GM10248 (cell line): ENCODE results near the gene TNNI3K.

Source experiments
- CTCF ChIA-PET: fragments of 300-600 bp; sonication (Branson Sonifier 250); formaldehyde crosslinking; extraction: SDS; loops from one replicate; lab custom pipeline; 2021; ENCODE audit warnings: antibody characterized with exemption; lab: Yijun Ruan, JAX
- POLR2A ChIA-PET: fragments of 350-650 bp; sonication (Branson Sonifier 250); formaldehyde crosslinking; extraction: SDS; loops from one replicate; lab custom pipeline; 2020; ENCODE audit warnings: antibody characterized with exemption; lab: Yijun Ruan, JAX
- DNase-seq: peaks from one replicate; pipeline ENCODE4 v3.0.0; 2012; ENCODE audit errors: extremely low spot score
- TF ChIP-seq, protein P1 (sequence below): IDR thresholded peaks from 2 replicates; pipeline ENCODE4 v1.5.1; 2012; ENCODE audit warnings: mild to moderate bottlenecking, low read depth; ENCODE audit errors: extremely low read depth, missing control alignments, control extremely low read depth

Gene TNNI3K

DNA sequence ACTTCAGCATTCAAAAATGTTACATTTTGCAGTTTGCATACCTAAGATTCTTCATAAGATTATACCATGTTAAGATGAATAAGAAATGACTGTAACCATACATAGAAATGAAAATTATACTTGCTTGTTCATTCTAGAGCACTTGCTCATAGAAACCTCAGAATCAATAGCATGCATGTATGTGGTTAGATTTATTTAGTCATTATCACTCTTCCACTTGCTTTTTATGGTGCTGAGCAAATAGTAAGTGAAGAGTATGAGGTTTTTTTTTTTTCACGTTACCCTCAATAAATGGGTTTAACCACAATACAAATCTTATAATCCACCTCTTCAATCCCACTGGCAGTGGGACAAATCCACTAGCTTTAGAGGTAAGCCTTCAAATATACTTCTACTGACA, 192.5 kb downstream of the TNNI3K start:
- TF ChIP-seq, protein P1, sequence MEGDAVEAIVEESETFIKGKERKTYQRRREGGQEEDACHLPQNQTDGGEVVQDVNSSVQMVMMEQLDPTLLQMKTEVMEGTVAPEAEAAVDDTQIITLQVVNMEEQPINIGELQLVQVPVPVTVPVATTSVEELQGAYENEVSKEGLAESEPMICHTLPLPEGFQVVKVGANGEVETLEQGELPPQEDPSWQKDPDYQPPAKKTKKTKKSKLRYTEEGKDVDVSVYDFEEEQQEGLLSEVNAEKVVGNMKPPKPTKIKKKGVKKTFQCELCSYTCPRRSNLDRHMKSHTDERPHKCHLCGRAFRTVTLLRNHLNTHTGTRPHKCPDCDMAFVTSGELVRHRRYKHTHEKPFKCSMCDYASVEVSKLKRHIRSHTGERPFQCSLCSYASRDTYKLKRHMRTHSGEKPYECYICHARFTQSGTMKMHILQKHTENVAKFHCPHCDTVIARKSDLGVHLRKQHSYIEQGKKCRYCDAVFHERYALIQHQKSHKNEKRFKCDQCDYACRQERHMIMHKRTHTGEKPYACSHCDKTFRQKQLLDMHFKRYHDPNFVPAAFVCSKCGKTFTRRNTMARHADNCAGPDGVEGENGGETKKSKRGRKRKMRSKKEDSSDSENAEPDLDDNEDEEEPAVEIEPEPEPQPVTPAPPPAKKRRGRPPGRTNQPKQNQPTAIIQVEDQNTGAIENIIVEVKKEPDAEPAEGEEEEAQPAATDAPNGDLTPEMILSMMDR = no peak
- CTCF ChIA-PET = no interaction called here
- DNase-seq = no peak
- POLR2A ChIA-PET = no interaction called here

DNA sequence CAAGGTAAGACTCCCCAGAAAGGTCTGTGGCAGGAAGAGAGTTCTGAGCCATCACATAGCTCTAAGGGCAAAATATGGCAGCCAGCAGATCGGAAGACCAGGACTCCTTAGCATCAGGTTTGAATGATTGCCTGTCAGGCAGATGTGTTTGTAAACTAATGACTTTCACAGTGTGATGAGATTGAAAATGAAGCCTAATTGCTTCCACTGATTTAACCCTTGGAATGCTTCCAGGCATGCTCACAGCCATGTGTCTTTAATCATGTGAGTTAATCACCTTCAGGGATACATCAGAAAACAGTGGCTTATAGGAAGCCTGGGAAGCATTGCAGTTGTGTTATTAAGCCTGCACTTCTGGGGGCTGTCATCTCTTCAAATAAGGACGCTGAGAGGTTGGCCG, 194.4 kb downstream of the TNNI3K start:
- CTCF ChIA-PET = interaction anchor here (1.3 kb wide), 1 partner anchor 9 kb away, joined by 3 read pairs; no protein-coding TSS in a partner anchor
- no peak for DNase-seq
- POLR2A ChIA-PET = no interaction called here
- TF ChIP-seq, protein P1 = no peak

DNA sequence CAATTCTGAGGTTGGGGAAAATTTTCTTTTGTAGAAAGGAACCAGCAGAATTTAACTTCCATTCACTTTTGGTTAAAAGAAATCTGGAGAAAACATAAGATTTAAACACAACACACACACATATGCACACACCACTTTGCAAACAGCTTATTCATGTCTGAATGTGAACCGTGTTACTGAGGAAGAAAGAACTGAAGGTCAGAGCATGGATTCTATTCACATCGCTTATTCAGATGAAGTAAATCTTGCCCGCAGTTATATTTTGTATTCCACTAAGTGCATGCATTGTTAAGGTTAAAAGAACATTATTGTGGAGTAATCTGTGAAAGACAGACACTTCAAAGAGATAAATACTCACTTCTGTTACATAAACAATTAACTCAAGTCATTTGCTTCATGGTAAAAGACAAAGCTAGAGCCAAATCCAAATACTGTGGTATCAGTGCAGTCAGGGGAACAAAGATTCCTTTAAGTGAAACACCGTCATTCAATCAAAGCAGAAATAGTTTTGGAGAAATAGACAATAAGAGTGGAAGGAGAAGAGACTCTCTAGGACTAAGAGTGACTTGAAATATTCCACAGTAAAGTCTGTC, 195.3 kb downstream of the TNNI3K start:
- no peak for DNase-seq
- TF ChIP-seq, protein P1 = no peak
- ChIA-PET CTCF (no interaction called here), POLR2A (no interaction called here)

DNA sequence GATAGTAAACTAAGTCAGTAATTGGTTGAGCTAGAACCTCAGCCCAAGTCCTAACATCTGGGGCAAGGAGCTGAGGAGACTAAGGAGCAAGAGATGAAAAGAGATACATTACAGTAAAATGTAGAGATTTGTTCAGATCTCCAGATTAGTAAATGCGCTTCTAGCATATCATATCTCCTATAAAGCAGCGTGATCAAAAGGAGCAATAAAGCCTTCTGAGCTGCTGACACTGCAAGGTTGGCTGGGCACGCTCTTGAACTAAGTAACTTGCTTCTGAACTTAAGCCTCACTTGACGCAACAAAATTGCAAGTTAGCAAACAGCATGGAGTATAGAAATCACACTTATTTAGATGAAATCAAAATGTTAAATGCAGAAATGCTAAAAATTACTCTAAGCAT, 196.3 kb downstream of the TNNI3K start:
- DNase-seq = no peak
- TF ChIP-seq, protein P1 = no peak
- CTCF ChIA-PET = no interaction called here
- POLR2A ChIA-PET = no interaction called here

DNA sequence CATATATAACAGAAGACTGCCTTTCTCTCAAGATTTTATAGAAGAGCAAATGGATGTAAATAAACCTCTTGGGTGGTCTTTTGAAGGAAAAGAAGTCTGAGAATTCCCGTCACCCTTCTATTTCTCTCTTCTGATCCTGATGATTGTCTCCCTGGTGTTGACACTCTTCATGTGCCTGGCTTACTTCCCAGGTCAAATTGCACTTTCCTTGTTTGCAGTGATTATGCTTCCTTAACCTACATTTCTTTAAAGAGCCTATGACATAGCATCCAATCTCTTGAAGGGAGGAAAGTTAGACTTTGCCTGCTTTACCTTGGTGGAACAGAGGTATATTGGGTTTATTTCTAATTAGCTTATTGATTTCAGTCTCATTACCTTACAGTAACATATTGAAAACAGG, 197.1 kb downstream of the TNNI3K start:
- ChIA-PET POLR2A (no interaction called here), CTCF (interaction anchor here (1.2 kb wide), 1 partner anchor 18 kb away, joined by 3 read pairs; no protein-coding TSS in a partner anchor)
- DNase-seq = no peak
- TF ChIP-seq, protein P1 = no peak

DNA sequence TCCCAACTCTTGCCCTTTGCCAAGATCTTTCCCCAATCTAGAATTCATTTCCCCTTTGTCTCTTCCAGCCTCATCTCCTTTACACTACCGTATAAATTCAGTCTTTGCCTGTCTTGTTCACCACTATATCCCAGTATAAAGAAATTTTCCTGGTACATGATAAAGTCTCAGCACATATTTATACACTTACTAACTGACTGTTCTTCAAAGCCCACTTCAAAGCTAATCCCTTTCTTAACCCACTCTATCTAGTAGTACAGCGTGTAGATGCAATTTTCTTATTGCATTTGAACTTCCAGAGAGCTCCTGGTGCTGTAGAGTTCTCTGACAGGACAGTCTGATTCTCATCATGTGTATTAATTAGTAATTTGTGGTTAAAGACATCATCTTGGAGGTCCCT, 199.1 kb downstream of the TNNI3K start:
- DNase-seq = no peak
- TF ChIP-seq, protein P1 = no peak
- POLR2A ChIA-PET = no interaction called here
- CTCF ChIA-PET = no interaction called here
